D341Med (cell line): Measurements from ENCODE around the gene SLC8A2.

Source experiments
- DNase-seq: peaks from one replicate; pipeline ENCODE4 v3.0.0; 2012; ENCODE audit warnings: low spot score

SLC8A2 gene

GRCh38 chr19:47471733-47472457 lies at the start of gene SLC8A2:
Gene SLC8A2 (minus strand): TSS chr19:47471893. CDS start chr19:47466403, 5,490 bp downstream.
- peak; percentile 95 for DNase-seq

GRCh38 chr19:47520839-47521238 lies 49.1 kb upstream of the SLC8A2 start:
- peak; percentile 12 for DNase-seq

- no peak for DNase-seq
These were observed 48.7 kb upstream of the SLC8A2 start for GRCh38 chr19:47520343-47520806.

- DNase-seq: no peak
These were observed 47.2 kb upstream of the SLC8A2 start for GRCh38 chr19:47518854-47519253.

GRCh38 chr19:47518139-47518538 lies 46.4 kb upstream of the SLC8A2 start:
- no peak for DNase-seq

GRCh38 chr19:47514869-47515588 lies 43.3 kb upstream of the SLC8A2 start, which contains the start of gene NAPA:
Gene NAPA (minus strand): TSS chr19:47515063. CDS start chr19:47514940, 123 bp downstream.
- DNase-seq: peak; percentile 99

GRCh38 chr19:47514151-47514868 lies 42.6 kb upstream of the SLC8A2 start:
- DNase-seq: peak; percentile 13

- DNase-seq: no peak
These were observed 41.2 kb upstream of the SLC8A2 start for GRCh38 chr19:47512948-47513319.

- no peak for DNase-seq
These were observed 40.7 kb upstream of the SLC8A2 start for GRCh38 chr19:47512183-47512947.

GRCh38 chr19:47511681-47512080 lies 40.0 kb upstream of the SLC8A2 start:
- peak; percentile 67 for DNase-seq

- no peak for DNase-seq
These were observed 39.4 kb upstream of the SLC8A2 start for GRCh38 chr19:47511128-47511517.

- peak; percentile 27 for DNase-seq
These were observed 38.9 kb upstream of the SLC8A2 start for GRCh38 chr19:47510516-47511127.

GRCh38 chr19:47509973-47510372 lies 38.3 kb upstream of the SLC8A2 start:
- no peak for DNase-seq

GRCh38 chr19:47509170-47509847 lies 37.6 kb upstream of the SLC8A2 start:
- DNase-seq: no peak

- DNase-seq: no peak
These were observed 37.0 kb upstream of the SLC8A2 start for GRCh38 chr19:47508721-47509120.

GRCh38 chr19:47507924-47508553 lies 36.3 kb upstream of the SLC8A2 start:
- DNase-seq: peak; percentile 71

- DNase-seq: peak; percentile 77
These were observed 35.3 kb upstream of the SLC8A2 start for GRCh38 chr19:47507012-47507411.

- no peak for DNase-seq
These were observed 34.8 kb upstream of the SLC8A2 start for GRCh38 chr19:47506459-47506858.

- peak; percentile 16 for DNase-seq
These were observed 33.8 kb upstream of the SLC8A2 start for GRCh38 chr19:47505506-47505905.

GRCh38 chr19:47503826-47504150 lies 32.1 kb upstream of the SLC8A2 start:
- no peak for DNase-seq
